ENCODE measurements around the gene USP17L20. TPM values are rescaled to one million over a fixed set of nuclear protein-coding genes. Genes with fewer than 3 reads are reported as not detected.
"Not testable (repeated sequence)": the region's sequence is repeated elsewhere in the genome, so short reads cannot be mapped to it uniquely, and the experiment has no call there.

The USP17L20 gene
- total RNA-seq = not detected in 2 replicates

- H3K27me3 Mint-ChIP-seq (ENCODE audit: low read depth); intact Hi-C loops (cut with micrococcal nuclease); H3K36me3 Mint-ChIP-seq (ENCODE audit: low read depth); DNase-seq (ENCODE audit: low spot score); H3K27ac Mint-ChIP-seq; H3K4me3 Mint-ChIP-seq (ENCODE audit: low read depth); H3K9me3 Mint-ChIP-seq; H3K4me1 Mint-ChIP-seq (ENCODE audit: low read depth): not testable (repeated sequence)
Measured at GRCh38 chr4:9257824-9258223, at the start of gene USP17L20. Gene USP17L20, plus strand, starts transcription at chr4:9258124. Its CDS starts 0 bp downstream, at chr4:9258124.

DNA sequence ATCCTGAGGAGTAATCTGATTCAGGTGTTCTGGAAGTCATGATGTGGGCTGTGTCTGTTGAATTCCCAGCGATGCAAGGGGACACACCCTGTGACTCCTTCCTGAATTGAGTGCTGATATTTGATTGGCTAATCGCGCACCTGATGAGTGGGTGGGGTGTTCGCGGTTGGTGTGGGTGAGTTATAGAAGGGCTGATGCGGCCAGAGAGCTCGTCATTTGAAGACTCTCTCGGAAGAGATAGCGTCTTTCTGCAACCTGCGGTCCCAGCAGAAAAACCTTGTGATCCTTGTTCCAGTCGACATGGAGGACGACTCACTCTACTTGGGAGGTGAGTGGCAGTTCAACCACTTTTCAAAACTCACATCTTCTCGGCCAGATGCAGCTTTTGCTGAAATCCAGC is 47.6 kb upstream of the USP17L20 start, which contains the start of gene USP17L10:
TSS of gene USP17L10 (plus strand) at position 301 of the 400 bp plus-strand sequence. CDS start at position 301, 0 bp downstream.
- DNase-seq (ENCODE audit: low spot score); H3K27me3 Mint-ChIP-seq (ENCODE audit: low read depth); H3K36me3 Mint-ChIP-seq (ENCODE audit: low read depth); H3K4me1 Mint-ChIP-seq (ENCODE audit: low read depth); H3K27ac Mint-ChIP-seq; intact Hi-C loops (cut with micrococcal nuclease); H3K4me3 Mint-ChIP-seq (ENCODE audit: low read depth); H3K9me3 Mint-ChIP-seq: not testable (repeated sequence)

DNA sequence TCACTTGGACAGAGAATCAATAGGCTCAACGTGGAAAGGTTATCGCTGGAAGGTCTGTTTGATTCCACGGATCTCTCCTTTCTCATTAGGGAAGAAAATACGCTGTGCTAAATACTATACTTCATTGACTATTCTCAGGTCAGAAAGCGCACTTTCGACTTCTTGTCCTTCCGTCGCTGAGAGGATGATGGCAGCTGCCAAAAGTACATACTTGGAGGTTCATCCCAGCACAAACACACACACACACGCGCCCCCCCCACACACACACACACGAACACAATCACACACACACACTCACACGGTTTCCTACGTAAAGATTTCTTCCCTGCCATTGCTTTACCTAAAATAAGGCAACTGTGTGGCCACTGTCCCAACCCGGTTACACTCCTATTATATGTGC is 43.2 kb upstream of the USP17L20 start:
- H3K4me3 Mint-ChIP-seq (ENCODE audit: low read depth); H3K36me3 Mint-ChIP-seq (ENCODE audit: low read depth); H3K4me1 Mint-ChIP-seq (ENCODE audit: low read depth); intact Hi-C loops (cut with micrococcal nuclease); H3K27ac Mint-ChIP-seq; H3K27me3 Mint-ChIP-seq (ENCODE audit: low read depth); DNase-seq (ENCODE audit: low spot score); H3K9me3 Mint-ChIP-seq: not testable (repeated sequence)

DNA sequence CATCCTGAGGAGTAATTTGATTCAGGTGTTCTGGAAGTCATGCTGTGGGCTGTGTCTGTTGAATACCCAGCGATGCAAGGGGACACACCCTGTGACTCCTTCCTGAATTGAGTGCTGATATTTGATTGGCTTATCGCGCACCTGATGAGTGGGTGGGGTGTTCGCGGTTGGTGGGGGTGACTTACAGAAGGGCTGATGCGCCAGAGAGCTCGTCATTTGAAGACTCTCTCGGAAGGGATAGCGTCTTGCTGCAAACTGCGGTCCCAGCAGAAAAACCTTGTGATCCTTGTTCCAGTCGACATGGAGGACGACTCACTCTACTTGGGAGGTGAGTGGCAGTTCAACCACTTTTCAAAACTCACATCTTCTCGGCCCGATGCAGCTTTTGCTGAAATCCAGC is 42.8 kb upstream of the USP17L20 start, which contains the start of gene USP17L11:
TSS of gene USP17L11 (plus strand) at position 301 of the 400 bp plus-strand sequence. CDS start at position 301, 0 bp downstream.
- intact Hi-C loops (cut with micrococcal nuclease); H3K27me3 Mint-ChIP-seq (ENCODE audit: low read depth); H3K9me3 Mint-ChIP-seq; H3K4me3 Mint-ChIP-seq (ENCODE audit: low read depth); H3K36me3 Mint-ChIP-seq (ENCODE audit: low read depth); H3K4me1 Mint-ChIP-seq (ENCODE audit: low read depth); H3K27ac Mint-ChIP-seq; DNase-seq (ENCODE audit: low spot score): not testable (repeated sequence)

- H3K27ac Mint-ChIP-seq; H3K4me1 Mint-ChIP-seq (ENCODE audit: low read depth): not testable (repeated sequence)
Measured at GRCh38 chr4:9219852-9220251, 38.1 kb upstream of the USP17L20 start, which contains the start of gene USP17L12. Gene USP17L12, plus strand, starts transcription at chr4:9220152. Its CDS starts 0 bp downstream, at chr4:9220152.

GRCh38 chr4:9224596-9224995 is 33.3 kb upstream of the USP17L20 start, which contains the start of gene USP17L13:
Gene USP17L13, plus strand, starts transcription at chr4:9224896. Its CDS starts 0 bp downstream, at chr4:9224896.
- H3K27ac Mint-ChIP-seq; intact Hi-C loops (cut with micrococcal nuclease); H3K4me3 Mint-ChIP-seq (ENCODE audit: low read depth); H3K9me3 Mint-ChIP-seq; DNase-seq (ENCODE audit: low spot score); H3K27me3 Mint-ChIP-seq (ENCODE audit: low read depth); H3K4me1 Mint-ChIP-seq (ENCODE audit: low read depth); H3K36me3 Mint-ChIP-seq (ENCODE audit: low read depth): not testable (repeated sequence)

More at GRCh38 chr4:9219852-9220251, 38.1 kb upstream of the USP17L20 start, which contains the start of gene USP17L12:
- H3K27me3 Mint-ChIP-seq (ENCODE audit: low read depth); intact Hi-C loops (cut with micrococcal nuclease); H3K36me3 Mint-ChIP-seq (ENCODE audit: low read depth); H3K4me3 Mint-ChIP-seq (ENCODE audit: low read depth); H3K9me3 Mint-ChIP-seq; DNase-seq (ENCODE audit: low spot score): not testable (repeated sequence)

GRCh38 chr4:9230249-9230648 is 27.7 kb upstream of the USP17L20 start:
- H3K27me3 Mint-ChIP-seq (ENCODE audit: low read depth); H3K4me3 Mint-ChIP-seq (ENCODE audit: low read depth); H3K4me1 Mint-ChIP-seq (ENCODE audit: low read depth); intact Hi-C loops (cut with micrococcal nuclease); H3K9me3 Mint-ChIP-seq; H3K36me3 Mint-ChIP-seq (ENCODE audit: low read depth); H3K27ac Mint-ChIP-seq; DNase-seq (ENCODE audit: low spot score): not testable (repeated sequence)

DNA sequence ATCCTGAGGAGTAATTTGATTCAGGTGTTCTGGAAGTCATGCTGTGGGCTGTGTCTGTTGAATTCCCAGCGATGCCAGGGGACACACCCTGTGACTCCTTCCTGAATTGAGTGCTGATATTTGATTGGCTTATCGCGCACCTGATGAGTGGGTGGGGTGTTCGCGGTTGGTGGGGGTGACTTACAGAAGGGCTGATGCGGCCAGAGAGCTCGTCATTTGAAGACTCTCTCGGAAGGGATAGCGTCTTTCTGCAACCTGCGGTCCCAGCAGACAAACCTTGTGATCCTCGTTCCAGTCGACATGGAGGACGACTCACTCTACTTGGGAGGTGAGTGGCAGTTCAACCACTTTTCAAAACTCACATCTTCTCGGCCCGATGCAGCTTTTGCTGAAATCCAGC is 23.8 kb upstream of the USP17L20 start, which contains the start of gene USP17L15:
TSS of gene USP17L15 (plus strand) at position 301 of the 400 bp plus-strand sequence. CDS start at position 301, 0 bp downstream.
- H3K9me3 Mint-ChIP-seq; H3K4me1 Mint-ChIP-seq (ENCODE audit: low read depth); DNase-seq (ENCODE audit: low spot score); H3K36me3 Mint-ChIP-seq (ENCODE audit: low read depth); intact Hi-C loops (cut with micrococcal nuclease); H3K4me3 Mint-ChIP-seq (ENCODE audit: low read depth); H3K27ac Mint-ChIP-seq; H3K27me3 Mint-ChIP-seq (ENCODE audit: low read depth): not testable (repeated sequence)

GRCh38 chr4:9238461-9238860 is 19.5 kb upstream of the USP17L20 start:
- H3K36me3 Mint-ChIP-seq (ENCODE audit: low read depth); H3K9me3 Mint-ChIP-seq; H3K4me1 Mint-ChIP-seq (ENCODE audit: low read depth); H3K4me3 Mint-ChIP-seq (ENCODE audit: low read depth); intact Hi-C loops (cut with micrococcal nuclease); DNase-seq (ENCODE audit: low spot score); H3K27ac Mint-ChIP-seq; H3K27me3 Mint-ChIP-seq (ENCODE audit: low read depth): not testable (repeated sequence)

DNA sequence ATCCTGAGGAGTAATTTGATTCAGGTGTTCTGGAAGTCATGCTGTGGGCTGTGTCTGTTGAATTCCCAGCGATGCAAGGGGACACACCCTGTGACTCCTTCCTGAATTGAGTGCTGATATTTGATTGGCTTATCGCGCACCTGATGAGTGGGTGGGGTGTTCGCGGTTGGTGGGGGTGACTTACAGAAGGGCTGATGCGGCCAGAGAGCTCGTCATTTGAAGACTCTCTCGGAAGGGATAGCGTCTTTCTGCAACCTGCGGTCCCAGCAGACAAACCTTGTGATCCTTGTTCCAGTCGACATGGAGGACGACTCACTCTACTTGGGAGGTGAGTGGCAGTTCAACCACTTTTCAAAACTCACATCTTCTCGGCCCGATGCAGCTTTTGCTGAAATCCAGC is 14.3 kb upstream of the USP17L20 start, which contains the start of gene USP17L17:
TSS of gene USP17L17 (plus strand) at position 301 of the 400 bp plus-strand sequence. CDS start at position 301, 0 bp downstream.
- H3K36me3 Mint-ChIP-seq (ENCODE audit: low read depth) = not testable (repeated sequence)

DNA sequence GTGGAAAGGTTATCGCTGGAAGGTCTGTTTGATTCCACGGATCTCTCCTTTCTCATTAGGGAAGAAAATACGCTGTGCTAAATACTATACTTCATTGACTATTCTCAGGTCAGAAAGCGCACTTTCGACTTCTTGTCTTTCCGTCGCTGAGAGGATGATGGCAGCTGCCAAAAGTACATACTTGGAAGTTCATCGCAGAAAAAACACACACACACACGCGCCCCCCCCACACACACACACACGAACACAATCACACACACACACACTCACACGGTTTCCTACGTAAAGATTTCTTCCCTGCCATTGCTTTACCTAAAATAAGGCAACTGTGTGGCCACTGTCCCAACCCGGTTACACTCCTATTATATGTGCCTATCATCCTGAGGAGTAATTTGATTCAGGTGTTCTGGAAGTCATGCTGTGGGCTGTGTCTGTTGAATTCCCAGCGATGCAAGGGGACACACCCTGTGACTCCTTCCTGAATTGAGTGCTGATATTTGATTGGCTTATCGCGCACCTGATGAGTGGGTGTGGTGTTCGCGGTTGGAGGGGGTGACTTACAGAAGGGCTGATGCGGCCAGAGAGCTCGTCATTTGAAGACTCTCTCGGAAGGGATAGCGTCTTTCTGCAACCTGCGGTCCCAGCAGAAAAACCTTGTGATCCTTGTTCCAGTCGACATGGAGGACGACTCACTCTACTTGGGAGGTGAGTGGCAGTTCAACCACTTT is 9.8 kb upstream of the USP17L20 start, which contains the start of gene USP17L18:
TSS of gene USP17L18 (plus strand) at position 678 of the 728 bp plus-strand sequence. CDS start at position 678, 0 bp downstream.
- not testable (repeated sequence) for DNase-seq (ENCODE audit: low spot score)

More for the DNA sequence above, 14.3 kb upstream of the USP17L20 start, which contains the start of gene USP17L17:
- H3K9me3 Mint-ChIP-seq; H3K4me1 Mint-ChIP-seq (ENCODE audit: low read depth); intact Hi-C loops (cut with micrococcal nuclease); H3K27me3 Mint-ChIP-seq (ENCODE audit: low read depth); H3K4me3 Mint-ChIP-seq (ENCODE audit: low read depth); H3K27ac Mint-ChIP-seq; DNase-seq (ENCODE audit: low spot score): not testable (repeated sequence)

DNA sequence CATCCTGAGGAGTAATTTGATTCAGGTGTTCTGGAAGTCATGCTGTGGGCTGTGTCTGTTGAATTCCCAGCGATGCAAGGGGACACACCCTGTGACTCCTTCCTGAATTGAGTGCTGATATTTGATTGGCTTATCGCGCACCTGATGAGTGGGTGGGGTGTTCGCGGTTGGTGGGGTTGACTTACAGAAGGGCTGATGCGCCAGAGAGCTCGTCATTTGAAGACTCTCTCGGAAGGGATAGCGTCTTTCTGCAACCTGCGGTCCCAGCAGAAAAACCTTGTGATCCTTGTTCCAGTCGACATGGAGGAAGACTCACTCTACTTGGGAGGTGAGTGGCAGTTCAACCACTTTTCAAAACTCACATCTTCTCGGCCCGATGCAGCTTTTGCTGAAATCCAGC is 4.8 kb upstream of the USP17L20 start, which contains the start of gene USP17L19:
TSS of gene USP17L19 (plus strand) at position 301 of the 400 bp plus-strand sequence. CDS start at position 301, 0 bp downstream.
- H3K4me1 Mint-ChIP-seq (ENCODE audit: low read depth); H3K36me3 Mint-ChIP-seq (ENCODE audit: low read depth); H3K27ac Mint-ChIP-seq; DNase-seq (ENCODE audit: low spot score); H3K9me3 Mint-ChIP-seq; intact Hi-C loops (cut with micrococcal nuclease); H3K4me3 Mint-ChIP-seq (ENCODE audit: low read depth); H3K27me3 Mint-ChIP-seq (ENCODE audit: low read depth): not testable (repeated sequence)

More for the DNA sequence above, 9.8 kb upstream of the USP17L20 start, which contains the start of gene USP17L18:
- H3K27ac Mint-ChIP-seq; intact Hi-C loops (cut with micrococcal nuclease); H3K27me3 Mint-ChIP-seq (ENCODE audit: low read depth); H3K4me1 Mint-ChIP-seq (ENCODE audit: low read depth); H3K4me3 Mint-ChIP-seq (ENCODE audit: low read depth); H3K36me3 Mint-ChIP-seq (ENCODE audit: low read depth); H3K9me3 Mint-ChIP-seq: not testable (repeated sequence)

GRCh38 chr4:9262572-9262971 is 4.6 kb downstream of the USP17L20 start, which contains the start of gene USP17L21:
Gene USP17L21, plus strand, starts transcription at chr4:9262872. Its CDS starts 0 bp downstream, at chr4:9262872.
- H3K36me3 Mint-ChIP-seq (ENCODE audit: low read depth); H3K27me3 Mint-ChIP-seq (ENCODE audit: low read depth); H3K4me3 Mint-ChIP-seq (ENCODE audit: low read depth); H3K9me3 Mint-ChIP-seq; intact Hi-C loops (cut with micrococcal nuclease); DNase-seq (ENCODE audit: low spot score); H3K4me1 Mint-ChIP-seq (ENCODE audit: low read depth); H3K27ac Mint-ChIP-seq: not testable (repeated sequence)

Data from activated T-helper 2 cell treated with anti-CD3 and anti-CD28 coated beads, Interferon-gamma antibody, Interleukin-2, Interleukin-4, amounts not matched to agents 10 μg/mL and 5 μg/mL and 100 μg/mL, durations not matched to agents 14 hours and 24 hours and 36 hours (primary cell).